Metanephros (tissue), 1 donor: Measurements from ENCODE around the gene FNDC1. TPM values are rescaled to one million over a fixed set of nuclear protein-coding genes. Genes with fewer than 3 reads are reported as not detected.

Experiments used
- total RNA-seq: library from RNA; depleted of rRNA; stranded (reverse); fragments of >200 nt; gene quantifications from one replicate; pipeline ENCODE4 v1.2.3, GENCODE V29; 2014

The FNDC1 gene
- total RNA-seq, result 16.2 TPM

GRCh38 chr6:159169193-159169555 is at the start of gene FNDC1:
TSS of gene FNDC1 (plus strand) at chr6:159169400. CDS start at chr6:159169597, 197 bp downstream.

Other genes with a start within 250 kb of the FNDC1 start
- gene RSPH3, start 169.2 kb upstream of the FNDC1 start, total RNA-seq, result 14.2 TPM
- 3.3 TPM for gene TAGAP, start 124.4 kb upstream of the FNDC1 start, total RNA-seq